SK-N-SH treated with all-trans-retinoic acid at 6 μM for 48 hours (cell line): ENCODE data around the gene CAV2.

Experiments used
- PATZ1 ChIP-seq: fragments of 250-450 bp; sonication (Bioruptor Pico); IDR thresholded peaks from 2 replicates; pipeline ENCODE4 v1.8.0; 2020; ENCODE audit warnings: mild to moderate bottlenecking, moderate library complexity, borderline replicate concordance
- TCF4 ChIP-seq: fragments of 250-450 bp; sonication (Bioruptor Pico); IDR thresholded peaks from 2 replicates; pipeline ENCODE4 v1.8.0; 2021; ENCODE audit warnings: mild to moderate bottlenecking, moderate library complexity, borderline replicate concordance
- ZC3H10 ChIP-seq: fragments of 250-450 bp; sonication (Bioruptor Pico); IDR thresholded peaks from 2 replicates; pipeline ENCODE4 v1.5.1; 2021; ENCODE audit warnings: mild to moderate bottlenecking, moderate library complexity
- ZFP30 ChIP-seq: fragments of 450-650 bp; formaldehyde crosslinking; IDR thresholded peaks from 2 replicates; pipeline ENCODE4 v1.5.0; 2022; ENCODE audit warnings: mild to moderate bottlenecking, moderate library complexity

- no peak for TF ChIP-seq ZC3H10 (CRISPR knock-in tag)
- no peak for TF ChIP-seq ZFP30 (CRISPR knock-in tag)
- TF ChIP-seq TCF4: no peak
- no peak for TF ChIP-seq PATZ1 (CRISPR knock-in tag)
Measured at GRCh38 chr7:116557066-116557585, 57.6 kb downstream of the CAV2 start.
